Measurements from ENCODE around the gene ANXA2R. TPM values are rescaled to one million over a fixed set of nuclear protein-coding genes. Genes with fewer than 3 reads are reported as not detected.
A peak's percentile ranks its signal among the peaks of the same experiment; 100 is the strongest.

The ANXA2R gene
- total RNA-seq, 1 donor, result 3.6 TPM

DNA sequence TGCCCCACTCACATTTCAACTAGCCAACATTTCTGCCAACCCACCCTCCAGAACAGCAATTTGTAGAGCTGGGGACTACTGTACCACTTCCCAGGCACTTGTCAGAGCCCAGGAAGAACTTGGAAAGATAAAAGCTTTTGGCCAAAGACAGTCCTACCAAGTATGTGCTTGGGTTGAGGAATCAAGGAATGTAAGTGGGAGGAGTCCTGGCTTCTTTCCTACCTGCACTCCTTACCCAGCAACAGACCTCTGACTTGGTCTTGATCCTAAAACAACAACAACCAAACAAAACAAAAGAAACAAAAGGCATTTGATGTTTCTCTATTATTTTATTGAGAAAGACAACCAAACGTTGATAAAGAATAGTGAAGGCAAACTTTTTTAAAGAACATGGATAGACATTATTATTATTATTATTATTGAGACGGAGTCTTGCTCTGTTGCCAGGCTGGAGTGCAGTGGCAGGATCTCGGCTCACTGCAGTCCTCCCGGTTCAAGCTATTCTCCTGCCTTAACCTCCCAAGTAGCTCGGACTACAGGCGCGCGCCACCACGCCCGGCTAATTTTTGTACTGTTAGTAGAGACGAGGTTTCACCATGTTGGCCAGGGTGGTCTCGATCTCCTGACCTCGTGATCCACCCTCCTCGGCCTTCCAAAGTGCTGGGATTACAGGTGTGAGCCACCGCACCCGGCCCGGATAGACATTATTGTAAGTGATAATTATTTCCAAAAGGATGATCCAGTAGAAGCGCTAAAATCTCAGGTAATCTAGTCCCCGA, 33.5 kb downstream of the ANXA2R start:
- no peak for DNase-seq (ENCODE audit: insufficient read length, low spot score, missing footprints)
- H3K4me3 ChIP-seq (ENCODE audit: insufficient read depth, low read length), result peak overlapping the region; percentile 68

DNA sequence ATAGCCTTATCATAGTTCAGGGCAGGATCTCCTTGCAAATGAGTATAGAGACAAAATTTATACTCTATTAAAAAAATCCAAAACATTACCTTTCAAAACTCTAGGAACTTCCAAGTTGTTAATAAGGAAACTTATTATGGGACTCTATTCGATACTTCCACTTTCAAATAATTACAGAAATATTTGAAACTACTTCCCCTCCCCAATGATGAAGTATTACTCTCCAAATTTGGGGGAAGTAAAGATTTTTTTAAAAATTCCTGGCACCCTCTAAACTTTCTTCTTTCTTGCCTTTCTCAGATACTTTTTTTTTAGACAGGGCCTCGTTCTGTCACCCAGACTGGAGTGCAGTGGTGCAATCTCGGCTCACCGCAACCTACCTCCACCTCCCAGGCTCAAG, 35.1 kb downstream of the ANXA2R start:
- H3K27me3 ChIP-seq (ENCODE audit: insufficient read depth, low read length), result no peaks in the 10 kb centered on the region
- H3K4me1 ChIP-seq (ENCODE audit: insufficient read depth, low read length), result peaks cover 21% of the 10 kb centered on the region
- H3K36me3 ChIP-seq (ENCODE audit: insufficient read depth, low read length), result no peaks in the 10 kb centered on the region
- H3K9me3 ChIP-seq (ENCODE audit: low read depth, low read length), result no peaks in the 10 kb centered on the region
- TF ChIP-seq, protein P1, sequence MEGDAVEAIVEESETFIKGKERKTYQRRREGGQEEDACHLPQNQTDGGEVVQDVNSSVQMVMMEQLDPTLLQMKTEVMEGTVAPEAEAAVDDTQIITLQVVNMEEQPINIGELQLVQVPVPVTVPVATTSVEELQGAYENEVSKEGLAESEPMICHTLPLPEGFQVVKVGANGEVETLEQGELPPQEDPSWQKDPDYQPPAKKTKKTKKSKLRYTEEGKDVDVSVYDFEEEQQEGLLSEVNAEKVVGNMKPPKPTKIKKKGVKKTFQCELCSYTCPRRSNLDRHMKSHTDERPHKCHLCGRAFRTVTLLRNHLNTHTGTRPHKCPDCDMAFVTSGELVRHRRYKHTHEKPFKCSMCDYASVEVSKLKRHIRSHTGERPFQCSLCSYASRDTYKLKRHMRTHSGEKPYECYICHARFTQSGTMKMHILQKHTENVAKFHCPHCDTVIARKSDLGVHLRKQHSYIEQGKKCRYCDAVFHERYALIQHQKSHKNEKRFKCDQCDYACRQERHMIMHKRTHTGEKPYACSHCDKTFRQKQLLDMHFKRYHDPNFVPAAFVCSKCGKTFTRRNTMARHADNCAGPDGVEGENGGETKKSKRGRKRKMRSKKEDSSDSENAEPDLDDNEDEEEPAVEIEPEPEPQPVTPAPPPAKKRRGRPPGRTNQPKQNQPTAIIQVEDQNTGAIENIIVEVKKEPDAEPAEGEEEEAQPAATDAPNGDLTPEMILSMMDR (IDR thresholded peaks at IDR 0.05; ENCODE audit: extremely low read depth, low read depth, low read length), result no peak
- no peak overlapping the region for H3K4me2 ChIP-seq (ENCODE audit: insufficient read depth, low read length)
- no peak overlapping the region for H2AFZ ChIP-seq (ENCODE audit: low read length)
- no peak for DNase-seq (ENCODE audit: insufficient read length, low spot score, missing footprints)
- H3K27ac ChIP-seq (ENCODE audit: low read depth, low read length), result no peak overlapping the region
- H4K20me1 ChIP-seq (ENCODE audit: insufficient read depth, low read length), result no peaks in the 10 kb centered on the region
- no peaks in the 10 kb centered on the region for H3K79me2 ChIP-seq (ENCODE audit: insufficient read depth, low read length)
- no peak overlapping the region for H3K4me3 ChIP-seq (ENCODE audit: insufficient read depth, low read length)

More for the DNA sequence above, 33.5 kb downstream of the ANXA2R start:
- Histone ChIP-seq H3K9me3 (ENCODE audit: low read depth, low read length) (no peaks in the 10 kb centered on the region), H3K36me3 (ENCODE audit: insufficient read depth, low read length) (no peaks in the 10 kb centered on the region), H4K20me1 (ENCODE audit: insufficient read depth, low read length) (no peaks in the 10 kb centered on the region), H3K4me2 (ENCODE audit: insufficient read depth, low read length) (peak overlapping the region; percentile 95), H3K27me3 (ENCODE audit: insufficient read depth, low read length) (no peaks in the 10 kb centered on the region), H3K4me1 (ENCODE audit: insufficient read depth, low read length) (peaks cover 21% of the 10 kb centered on the region), H3K79me2 (ENCODE audit: insufficient read depth, low read length) (no peaks in the 10 kb centered on the region), H2AFZ (ENCODE audit: low read length) (peak overlapping the region; percentile 85), H3K27ac (ENCODE audit: low read depth, low read length) (peak overlapping the region; percentile 85)
- TF ChIP-seq, protein P1 (IDR thresholded peaks at IDR 0.05; ENCODE audit: extremely low read depth, low read depth, low read length), result no peak

DNA sequence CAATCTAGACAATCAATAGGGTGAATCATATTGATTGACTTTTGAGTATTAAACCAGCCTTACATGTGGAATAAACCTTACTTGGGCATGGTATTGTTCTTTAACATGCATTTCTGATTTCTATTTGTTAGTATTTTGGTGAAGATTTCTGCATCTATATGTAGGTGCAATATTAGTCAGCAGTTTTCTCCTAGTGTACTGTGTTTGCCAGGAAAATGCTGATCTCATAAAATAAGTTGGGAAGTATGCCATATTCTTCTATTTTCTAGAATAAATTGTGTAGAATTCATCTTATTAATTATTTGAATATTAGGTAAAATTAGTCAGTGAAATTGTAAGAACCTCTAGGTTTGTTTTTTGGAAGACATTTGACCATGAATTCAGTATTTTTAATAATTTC, 38.4 kb downstream of the ANXA2R start:
- DNase-seq (ENCODE audit: insufficient read length, low spot score, missing footprints), result no peak

DNA sequence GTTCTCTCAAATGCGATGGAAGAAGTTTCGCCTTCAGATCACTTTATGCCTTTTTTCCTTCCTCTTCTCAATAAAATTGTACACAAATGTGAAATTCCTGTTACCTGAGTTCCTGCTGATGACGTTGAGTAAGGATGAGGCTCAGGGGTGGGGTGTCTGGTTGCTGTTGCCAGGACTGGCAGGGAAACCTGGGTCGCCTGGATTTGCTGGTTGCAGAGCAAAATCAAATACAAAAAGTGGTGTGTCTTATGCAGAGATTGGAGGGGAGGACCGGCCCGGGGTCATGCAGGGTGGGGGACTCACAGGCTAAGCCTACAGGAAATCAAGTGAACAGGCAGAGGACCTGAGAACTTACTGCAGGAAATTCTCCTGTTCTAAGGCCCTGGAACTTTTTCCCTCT, 39.2 kb downstream of the ANXA2R start:
- Histone ChIP-seq H3K36me3 (ENCODE audit: insufficient read depth, low read length) (no peaks in the 10 kb centered on the region), H3K4me1 (ENCODE audit: insufficient read depth, low read length) (peaks cover 7% of the 10 kb centered on the region), H2AFZ (ENCODE audit: low read length) (no peak overlapping the region), H3K27ac (ENCODE audit: low read depth, low read length) (no peak overlapping the region), H4K20me1 (ENCODE audit: insufficient read depth, low read length) (no peaks in the 10 kb centered on the region), H3K4me2 (ENCODE audit: insufficient read depth, low read length) (peak overlapping the region; percentile 89), H3K4me3 (ENCODE audit: insufficient read depth, low read length) (no peak overlapping the region), H3K79me2 (ENCODE audit: insufficient read depth, low read length) (no peaks in the 10 kb centered on the region), H3K9me3 (ENCODE audit: low read depth, low read length) (no peaks in the 10 kb centered on the region), H3K27me3 (ENCODE audit: insufficient read depth, low read length) (no peaks in the 10 kb centered on the region)
- TF ChIP-seq, protein P1 (IDR thresholded peaks at IDR 0.05; ENCODE audit: extremely low read depth, low read depth, low read length), result no peak
- no peak for DNase-seq (ENCODE audit: insufficient read length, low spot score, missing footprints)

More for the DNA sequence above, 38.4 kb downstream of the ANXA2R start:
- Histone ChIP-seq H3K4me2 (ENCODE audit: insufficient read depth, low read length) (no peak overlapping the region), H3K27me3 (ENCODE audit: insufficient read depth, low read length) (no peaks in the 10 kb centered on the region), H3K4me1 (ENCODE audit: insufficient read depth, low read length) (peaks cover 5% of the 10 kb centered on the region), H4K20me1 (ENCODE audit: insufficient read depth, low read length) (no peaks in the 10 kb centered on the region), H3K27ac (ENCODE audit: low read depth, low read length) (no peak overlapping the region), H3K36me3 (ENCODE audit: insufficient read depth, low read length) (no peaks in the 10 kb centered on the region), H3K4me3 (ENCODE audit: insufficient read depth, low read length) (no peak overlapping the region), H3K9me3 (ENCODE audit: low read depth, low read length) (no peaks in the 10 kb centered on the region), H2AFZ (ENCODE audit: low read length) (no peak overlapping the region), H3K79me2 (ENCODE audit: insufficient read depth, low read length) (no peaks in the 10 kb centered on the region)
- TF ChIP-seq, protein P1 (IDR thresholded peaks at IDR 0.05; ENCODE audit: extremely low read depth, low read depth, low read length), result no peak
